Fibroblast of upper back skin (primary cell): ENCODE measurements around the gene RNF135.
"Not testable (repeated sequence)": the region's sequence is repeated elsewhere in the genome, so short reads cannot be mapped to it uniquely, and the experiment has no call there.

Experiments used
- DNase-seq: peaks from one replicate; pipeline ENCODE4 v3.0.0-alpha.2; 2013

The RNF135 gene

GRCh38 chr17:31004160-31004559 is 33.3 kb downstream of the RNF135 start:
- no peak for DNase-seq

- no peak for DNase-seq
These were observed 37.0 kb downstream of the RNF135 start for GRCh38 chr17:31007695-31008373.

- peak; percentile 47 for DNase-seq
These were observed 37.7 kb downstream of the RNF135 start for GRCh38 chr17:31008374-31009041.

GRCh38 chr17:31009042-31009702 is 38.3 kb downstream of the RNF135 start:
- DNase-seq = not testable (repeated sequence)

GRCh38 chr17:31010014-31010413 is 39.2 kb downstream of the RNF135 start:
- not testable (repeated sequence) for DNase-seq

- no peak for DNase-seq
These were observed 43.0 kb downstream of the RNF135 start for GRCh38 chr17:31013844-31014243.

GRCh38 chr17:31015639-31016038 is 44.8 kb downstream of the RNF135 start:
- no peak for DNase-seq

- no peak for DNase-seq
These were observed 48.2 kb downstream of the RNF135 start for GRCh38 chr17:31019004-31019403.

GRCh38 chr17:31023171-31023570 is 52.3 kb downstream of the RNF135 start:
- not testable (repeated sequence) for DNase-seq

GRCh38 chr17:31031841-31032240 is 61.0 kb downstream of the RNF135 start:
- DNase-seq = no peak

GRCh38 chr17:31035611-31036010 is 64.8 kb downstream of the RNF135 start:
- not testable (repeated sequence) for DNase-seq

GRCh38 chr17:31040837-31041236 is 70.0 kb downstream of the RNF135 start:
- not testable (repeated sequence) for DNase-seq

GRCh38 chr17:31042378-31042777 is 71.5 kb downstream of the RNF135 start:
- DNase-seq = not testable (repeated sequence)

- not testable (repeated sequence) for DNase-seq
These were observed 76.1 kb downstream of the RNF135 start for GRCh38 chr17:31046856-31047425.

GRCh38 chr17:31048142-31048541 is 77.3 kb downstream of the RNF135 start:
- DNase-seq = no peak

GRCh38 chr17:31048780-31049179 is 77.9 kb downstream of the RNF135 start:
- no peak for DNase-seq
